Mesenchymal stem cell (in vitro differentiated cells and primary cell): ENCODE data around the gene ERVK3-1.
A peak's percentile ranks its signal among the peaks of the same experiment; 100 is the strongest.

ENCODE experiments used
- DNase-seq: peaks from one replicate; pipeline ENCODE4 v3.0.0-alpha.2; 2013
- H2AFZ ChIP-seq: one replicate; pipeline ENCODE4 v1.6.1; 2013; ENCODE audit warnings: low read depth, mild to moderate bottlenecking, control low read depth, inconsistent platforms, low read length, moderate library complexity
- H2AK5ac ChIP-seq: 2 replicates; pipeline ENCODE4 v1.6.1; 2013; ENCODE audit warnings: low read length, moderate library complexity, mild to moderate bottlenecking, inconsistent platforms; ENCODE audit not compliant: severe bottlenecking
- H2BK120ac ChIP-seq: one replicate; pipeline ENCODE4 v1.6.1; 2013; ENCODE audit warnings: low read depth, mild to moderate bottlenecking, inconsistent platforms, low read length, moderate library complexity
- H2BK12ac ChIP-seq, 2 experiments: one replicate each; pipeline ENCODE4 v1.6.1; 2013; ENCODE audit warnings: inconsistent platforms in 2 of 2, low read length in 2 of 2, mild to moderate bottlenecking in 2 of 2, moderate library complexity in 2 of 2, control low read depth in 1 of 2
- H2BK15ac ChIP-seq: one replicate; pipeline ENCODE4 v1.6.1; 2013; ENCODE audit warnings: mild to moderate bottlenecking, low read depth, inconsistent platforms; ENCODE audit not compliant: poor library complexity, severe bottlenecking
- H2BK5ac ChIP-seq: 2 replicates; pipeline ENCODE4 v1.6.1; 2013; ENCODE audit warnings: low read depth, mild to moderate bottlenecking, low read length, control low read depth, inconsistent platforms; ENCODE audit not compliant: poor library complexity, severe bottlenecking
- H3K14ac ChIP-seq, 2 experiments: one replicate each; pipeline ENCODE4 v1.6.1; 2013; ENCODE audit warnings: inconsistent platforms in 2 of 2, low read length in 2 of 2, control low read depth in 1 of 2, mild to moderate bottlenecking in 1 of 2, moderate library complexity in 1 of 2
- H3K18ac ChIP-seq, 2 experiments: one replicate each; pipeline ENCODE4 v1.6.1; 2013; ENCODE audit warnings: inconsistent platforms in 2 of 2, low read length in 2 of 2, control low read depth in 1 of 2, low read depth in 1 of 2, mild to moderate bottlenecking in 1 of 2
- H3K23ac ChIP-seq, 2 experiments: one replicate each; pipeline ENCODE4 v1.6.1; 2013; ENCODE audit warnings: inconsistent platforms in 2 of 2, low read length in 2 of 2, mild to moderate bottlenecking in 2 of 2, moderate library complexity in 2 of 2, control low read depth in 1 of 2
- H3K27ac ChIP-seq: 2 replicates; pipeline ENCODE4 v1.5.1; 2013; ENCODE audit warnings: mild to moderate bottlenecking, moderate library complexity, low read length, control low read depth, inconsistent platforms; ENCODE audit not compliant: poor library complexity, severe bottlenecking
- H3K27me3 ChIP-seq, 2 experiments: 2 replicates each; pipeline versions ENCODE4 v1.6.1 to v1.7.0; 2013; ENCODE audit warnings: low read length in 2 of 2, mild to moderate bottlenecking in 2 of 2, moderate library complexity in 2 of 2, control low read depth in 1 of 2, inconsistent platforms in 1 of 2; ENCODE audit not compliant: control insufficient read depth in 1 of 2, insufficient read depth in 1 of 2
- H3K36me3 ChIP-seq, 2 experiments: 2 replicates each; pipeline versions ENCODE4 v1.6.1 to v1.7.0; 2013; ENCODE audit warnings: low read length in 2 of 2, control low read depth in 1 of 2, inconsistent platforms in 1 of 2, low read depth in 1 of 2, mild to moderate bottlenecking in 1 of 2; ENCODE audit not compliant: insufficient read depth in 2 of 2, control insufficient read depth in 1 of 2
- H3K4ac ChIP-seq, 2 experiments: one replicate each; pipeline ENCODE4 v1.6.1; 2013; ENCODE audit warnings: inconsistent platforms in 2 of 2, low read length in 2 of 2, mild to moderate bottlenecking in 2 of 2, moderate library complexity in 2 of 2, control low read depth in 1 of 2, low read depth in 1 of 2
- H3K4me1 ChIP-seq: 2 replicates; pipeline ENCODE4 v1.6.1; 2013; ENCODE audit warnings: low read depth, low read length, control low read depth; ENCODE audit not compliant: control insufficient read depth, insufficient read depth
- H3K4me2 ChIP-seq: 2 replicates; pipeline ENCODE4 v1.6.1; 2013; ENCODE audit warnings: low read length, mild to moderate bottlenecking, inconsistent platforms; ENCODE audit not compliant: poor library complexity, severe bottlenecking
- H3K4me3 ChIP-seq, 2 experiments: 2 replicates each; pipeline versions ENCODE4 v1.5.1 to v1.7.0; 2013; ENCODE audit warnings: low read length in 2 of 2, mild to moderate bottlenecking in 2 of 2, control low read depth in 1 of 2, low read depth in 1 of 2; ENCODE audit not compliant: insufficient read depth in 1 of 2
- H3K79me1 ChIP-seq: replicated peaks from 2 replicates; pipeline ENCODE4 v1.6.1; 2013; ENCODE audit warnings: mild to moderate bottlenecking, control low read depth, low read length, inconsistent platforms; ENCODE audit not compliant: poor library complexity, severe bottlenecking
- H3K9ac ChIP-seq: 2 replicates; pipeline ENCODE4 v1.7.0; 2013; ENCODE audit warnings: mild to moderate bottlenecking, low read length, moderate library complexity
- H3K9me3 ChIP-seq: 2 replicates; pipeline ENCODE4 v1.7.0; 2013; ENCODE audit warnings: mild to moderate bottlenecking, low read length; ENCODE audit not compliant: control insufficient read depth
- H4K8ac ChIP-seq: one replicate; pipeline ENCODE4 v1.6.1; 2013; ENCODE audit warnings: inconsistent platforms, mild to moderate bottlenecking, low read length, moderate library complexity
- H4K91ac ChIP-seq: one replicate; pipeline ENCODE4 v1.6.1; 2013; ENCODE audit warnings: mild to moderate bottlenecking, low read length, inconsistent platforms
- WGBS: methylation state at CpG from one replicate; pipeline ENCODE4 v1.1.7; 2013; ENCODE audit warnings: mixed read lengths; 5-methylcytosine and 5-hydroxymethylcytosine counted together

ERVK3-1 gene

DNA sequence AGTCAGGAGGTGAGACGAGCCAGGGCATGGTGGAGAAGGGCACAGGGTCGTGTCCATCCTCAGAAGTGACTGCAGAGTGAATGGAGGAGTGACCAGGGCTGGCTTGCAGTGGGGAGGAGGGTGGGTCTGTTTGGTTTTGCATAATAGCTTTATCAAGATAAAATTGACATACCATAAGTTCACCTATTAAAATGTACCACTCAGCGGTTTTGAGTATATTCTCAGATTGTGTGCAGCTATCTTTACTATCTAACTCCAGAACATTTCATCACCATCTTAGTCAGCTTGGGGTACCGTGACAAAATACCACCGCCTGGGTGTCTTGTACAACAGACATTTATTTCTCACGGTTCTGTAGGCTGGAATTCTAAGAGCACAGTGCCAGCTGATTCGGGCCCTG is 13.2 kb upstream of the ERVK3-1 start:
- Histone ChIP-seq H3K36me3 (peaks cover 95 to 96% of the 10 kb centered on the region in 2 experiments), H3K18ac (no peak overlapping the region), H2BK15ac (no peak overlapping the region), H3K4me2 (no peak overlapping the region), H3K4ac (no peak overlapping the region), H3K4me1 (no peaks in the 10 kb centered on the region), H3K79me1 (peaks cover 59% of the 10 kb centered on the region), H2AFZ (no peak overlapping the region), H2BK120ac (no peak overlapping the region), H3K4me3 (peak overlapping the region in 1 of 2 experiments; percentile 42), H4K91ac (no peak overlapping the region), H2BK5ac (no peak overlapping the region), H3K23ac (no peak overlapping the region), H3K27ac (no peak overlapping the region), H3K9ac (no peak overlapping the region), H3K9me3 (peaks cover 95% of the 10 kb centered on the region), H3K14ac (no peak overlapping the region), H3K27me3 (no peaks in the 10 kb centered on the region), H2AK5ac (no peak overlapping the region), H4K8ac (no peak overlapping the region), H2BK12ac (no peak overlapping the region)
- 94% methylated on average over 7 of the region's 7 CpGs for WGBS
- no peak for DNase-seq

DNA sequence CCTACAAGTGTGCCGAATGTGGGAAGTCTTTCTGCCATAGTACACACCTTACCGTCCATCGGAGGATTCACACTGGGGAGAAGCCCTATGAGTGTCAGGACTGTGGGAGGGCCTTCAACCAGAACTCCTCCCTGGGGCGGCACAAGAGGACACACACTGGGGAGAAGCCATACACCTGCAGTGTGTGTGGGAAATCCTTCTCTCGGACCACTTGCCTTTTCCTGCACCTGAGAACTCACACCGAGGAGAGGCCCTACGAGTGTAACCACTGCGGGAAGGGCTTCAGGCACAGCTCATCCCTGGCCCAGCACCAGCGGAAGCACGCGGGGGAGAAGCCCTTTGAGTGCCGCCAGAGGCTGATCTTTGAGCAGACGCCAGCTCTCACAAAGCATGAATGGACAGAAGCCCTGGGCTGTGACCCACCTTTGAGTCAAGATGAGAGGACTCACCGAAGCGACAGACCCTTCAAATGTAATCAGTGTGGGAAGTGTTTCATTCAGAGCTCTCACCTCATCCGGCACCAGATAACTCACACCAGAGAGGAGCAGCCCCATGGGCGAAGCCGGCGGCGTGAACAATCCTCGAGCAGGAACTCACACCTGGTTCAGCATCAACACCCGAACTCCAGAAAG is 10.3 kb upstream of the ERVK3-1 start:
- no peak overlapping the region for H2BK5ac ChIP-seq
- H3K18ac ChIP-seq = no peak overlapping the region
- no peak overlapping the region for H3K23ac ChIP-seq
- no peak overlapping the region for H2BK12ac ChIP-seq
- H3K14ac ChIP-seq = no peak overlapping the region
- no peak overlapping the region for H3K27ac ChIP-seq
- no peak overlapping the region for H2BK15ac ChIP-seq
- no peak overlapping the region for H3K4ac ChIP-seq
- H3K79me1 ChIP-seq = peaks cover 60% of the 10 kb centered on the region
- no peaks in the 10 kb centered on the region for H3K4me1 ChIP-seq
- H3K27me3 ChIP-seq = no peaks in the 10 kb centered on the region
- over 99% methylated on average over 22 of the region's 22 CpGs for WGBS
- no peak overlapping the region for H2AFZ ChIP-seq
- H3K9me3 ChIP-seq = peaks cover 84% of the 10 kb centered on the region
- peak overlapping the region in 1 of 2 experiments; percentile 56 for H3K4me3 ChIP-seq
- H4K8ac ChIP-seq = no peak overlapping the region
- no peak overlapping the region for H3K4me2 ChIP-seq
- no peak overlapping the region for H2AK5ac ChIP-seq
- H4K91ac ChIP-seq = no peak overlapping the region
- DNase-seq = no peak
- no peak overlapping the region for H2BK120ac ChIP-seq
- H3K9ac ChIP-seq = no peak overlapping the region
- peaks cover 85% of the 10 kb centered on the region in 2 experiments for H3K36me3 ChIP-seq

DNA sequence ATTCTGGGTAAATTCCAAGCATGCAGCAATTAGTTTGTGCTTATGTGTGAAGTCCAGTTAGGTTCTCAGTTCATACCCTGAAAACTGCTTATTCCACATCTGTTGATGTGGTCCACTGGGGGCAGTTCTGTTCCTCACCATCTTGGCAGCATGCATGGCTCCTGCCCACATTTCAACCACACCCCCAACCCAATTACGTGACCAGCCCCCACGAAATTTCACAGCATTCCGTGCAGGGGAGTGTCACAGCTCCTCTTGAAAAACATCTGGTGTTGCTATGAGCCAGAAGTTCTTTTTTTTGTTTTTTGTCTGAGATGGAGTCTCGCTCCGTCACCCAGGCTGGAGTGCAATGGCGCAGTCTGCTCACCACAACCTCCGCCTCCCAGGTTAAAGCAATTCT is 9.1 kb upstream of the ERVK3-1 start:
- Histone ChIP-seq H2BK5ac (no peak overlapping the region), H3K27me3 (no peaks in the 10 kb centered on the region), H3K36me3 (peaks cover 87 to 88% of the 10 kb centered on the region in 2 experiments), H2BK12ac (no peak overlapping the region), H3K23ac (no peak overlapping the region), H4K91ac (no peak overlapping the region), H3K14ac (no peak overlapping the region), H3K27ac (no peak overlapping the region), H3K4me2 (no peak overlapping the region), H3K79me1 (peaks cover 66% of the 10 kb centered on the region), H3K4me3 (peak overlapping the region in 1 of 2 experiments; percentile 56), H3K9ac (no peak overlapping the region), H4K8ac (no peak overlapping the region), H3K18ac (no peak overlapping the region), H2AFZ (no peak overlapping the region), H3K4me1 (no peaks in the 10 kb centered on the region), H2AK5ac (no peak overlapping the region), H3K4ac (no peak overlapping the region), H2BK120ac (no peak overlapping the region), H2BK15ac (no peak overlapping the region), H3K9me3 (peaks cover 87% of the 10 kb centered on the region)
- no peak for DNase-seq
- 100% methylated on average over 7 of the region's 7 CpGs for WGBS

DNA sequence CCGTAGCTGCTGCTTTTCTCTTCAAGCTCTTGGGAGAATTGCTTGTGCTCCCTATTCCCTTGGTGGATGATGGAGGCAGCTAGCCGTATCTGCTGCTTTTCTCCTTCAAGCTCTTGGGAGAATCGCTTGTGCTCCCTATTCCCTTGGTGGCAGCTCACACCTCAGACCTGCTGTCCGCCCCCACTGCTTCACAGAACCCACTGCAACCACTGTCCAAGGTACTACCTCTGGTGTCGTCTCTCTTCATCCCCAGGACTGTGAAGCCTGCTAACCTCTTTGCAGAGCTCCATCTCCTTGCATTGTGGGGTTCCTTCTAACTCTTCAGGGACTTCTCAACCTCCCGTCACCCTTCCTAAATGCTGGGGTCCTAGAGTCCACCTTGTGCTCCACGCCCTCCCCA is 4.6 kb upstream of the ERVK3-1 start:
- no peak overlapping the region for H3K9ac ChIP-seq
- H3K4me2 ChIP-seq = no peak overlapping the region
- peak overlapping the region in 1 of 2 experiments; percentile 13 for H3K4me3 ChIP-seq
- H2AK5ac ChIP-seq = no peak overlapping the region
- H4K91ac ChIP-seq = no peak overlapping the region
- WGBS = 95% methylated on average over 7 of the region's 7 CpGs
- H2BK12ac ChIP-seq = no peak overlapping the region
- H3K79me1 ChIP-seq = peaks cover 39% of the 10 kb centered on the region
- H2BK5ac ChIP-seq = no peak overlapping the region
- peaks cover 49 to 61% of the 10 kb centered on the region in 2 experiments for H3K36me3 ChIP-seq
- DNase-seq = no peak
- no peak overlapping the region for H2BK120ac ChIP-seq
- H3K4ac ChIP-seq = no peak overlapping the region
- H3K14ac ChIP-seq = no peak overlapping the region
- no peak overlapping the region for H3K23ac ChIP-seq
- no peak overlapping the region for H2AFZ ChIP-seq
- no peak overlapping the region for H3K27ac ChIP-seq
- H3K9me3 ChIP-seq = peaks cover 51% of the 10 kb centered on the region
- H3K18ac ChIP-seq = no peak overlapping the region
- no peaks in the 10 kb centered on the region for H3K27me3 ChIP-seq
- H2BK15ac ChIP-seq = peak overlapping the region; percentile 4
- no peak overlapping the region for H4K8ac ChIP-seq
- H3K4me1 ChIP-seq = no peaks in the 10 kb centered on the region
